H9 (cell line): ENCODE data around the gene FRYL. TPM values are rescaled to one million over a fixed set of nuclear protein-coding genes. Genes with fewer than 3 reads are reported as not detected.

Experiments
- DNase-seq: peaks from one replicate; pipeline ENCODE4 v3.0.0-alpha.2; 2017
- H2AFZ ChIP-seq: one replicate; pipeline ENCODE4 v1.6.1; 2013; ENCODE audit warnings: mild to moderate bottlenecking, low read length, control low read depth, moderate library complexity
- H2AK5ac ChIP-seq: 2 replicates; pipeline ENCODE4 v1.6.1; 2013; ENCODE audit warnings: low read length, control low read depth, mixed read lengths; ENCODE audit not compliant: insufficient read length
- H2BK120ac ChIP-seq: one replicate; pipeline ENCODE4 v1.6.1; 2013; ENCODE audit warnings: low read depth, mild to moderate bottlenecking, low read length, control low read depth, inconsistent platforms; ENCODE audit not compliant: poor library complexity, severe bottlenecking
- H2BK12ac ChIP-seq: 2 replicates; pipeline ENCODE4 v1.6.1; 2013; ENCODE audit warnings: low read length, control low read depth, mixed read lengths, low read depth; ENCODE audit not compliant: insufficient read length
- H2BK15ac ChIP-seq: 2 replicates; pipeline ENCODE4 v1.6.1; 2013; ENCODE audit warnings: low read depth, low read length, control low read depth
- H2BK20ac ChIP-seq: one replicate; pipeline ENCODE4 v1.6.1; 2013; ENCODE audit warnings: low read depth, mild to moderate bottlenecking, low read length, control low read depth, inconsistent platforms; ENCODE audit not compliant: poor library complexity, severe bottlenecking
- H2BK5ac ChIP-seq: 2 replicates; pipeline ENCODE4 v1.6.1; 2013; ENCODE audit warnings: low read length, control low read depth, mixed read lengths; ENCODE audit not compliant: insufficient read length
- H3K14ac ChIP-seq: 2 replicates; pipeline ENCODE4 v1.6.1; 2013; ENCODE audit warnings: low read length, control low read depth; ENCODE audit not compliant: insufficient read depth
- H3K18ac ChIP-seq: 2 replicates; pipeline ENCODE4 v1.6.1; 2013; ENCODE audit warnings: low read depth, mild to moderate bottlenecking, mixed read lengths, low read length, control low read depth; ENCODE audit not compliant: insufficient read length
- H3K23ac ChIP-seq: 2 replicates; pipeline ENCODE4 v1.6.1; 2013; ENCODE audit warnings: low read length, control low read depth, mixed read lengths, low read depth; ENCODE audit not compliant: insufficient read length
- H3K23me2 ChIP-seq: 2 replicates; pipeline ENCODE4 v1.6.1; 2013; ENCODE audit warnings: low read depth, mild to moderate bottlenecking, mixed read lengths, low read length, control low read depth; ENCODE audit not compliant: insufficient read length, poor library complexity, severe bottlenecking
- H3K27ac ChIP-seq: 2 replicates; pipeline ENCODE4 v1.5.1; 2013; ENCODE audit warnings: low read length, control low read depth, mixed read lengths, low read depth; ENCODE audit not compliant: insufficient read length
- H3K27me3 ChIP-seq: 2 replicates; pipeline ENCODE4 v1.6.1; 2013; ENCODE audit warnings: low read length, control low read depth, inconsistent platforms; ENCODE audit not compliant: insufficient read depth
- H3K4ac ChIP-seq: 2 replicates; pipeline ENCODE4 v1.6.1; 2013; ENCODE audit warnings: low read depth, mild to moderate bottlenecking, control low read depth, inconsistent platforms, low read length, moderate library complexity
- H3K4me1 ChIP-seq: 2 replicates; pipeline ENCODE4 v1.6.1; 2013; ENCODE audit warnings: low read length, control low read depth, inconsistent platforms; ENCODE audit not compliant: insufficient read depth
- H3K4me2 ChIP-seq: 2 replicates; pipeline ENCODE4 v1.6.1; 2013; ENCODE audit warnings: low read length, control low read depth, mixed read lengths; ENCODE audit not compliant: insufficient read length, insufficient read depth
- H3K56ac ChIP-seq: 2 replicates; pipeline ENCODE4 v1.6.1; 2013; ENCODE audit warnings: low read depth, mild to moderate bottlenecking, mixed read lengths, low read length, control low read depth; ENCODE audit not compliant: insufficient read length
- H3K79me1 ChIP-seq: 2 replicates; pipeline ENCODE4 v1.6.1; 2013; ENCODE audit warnings: low read depth, mild to moderate bottlenecking, moderate library complexity, low read length, control low read depth, inconsistent platforms; ENCODE audit not compliant: insufficient read depth, poor library complexity, severe bottlenecking
- H3K79me2 ChIP-seq: 2 replicates; pipeline ENCODE4 v1.6.1; 2013; ENCODE audit warnings: low read length, control low read depth, inconsistent platforms; ENCODE audit not compliant: insufficient read depth
- H3K9ac ChIP-seq: 2 replicates; pipeline ENCODE4 v1.6.1; 2013; ENCODE audit warnings: low read length, control low read depth, mixed read lengths; ENCODE audit not compliant: insufficient read length; ENCODE audit errors: extremely low read depth
- H3K9me3 ChIP-seq: one replicate; pipeline ENCODE4 v1.6.1; 2013; ENCODE audit warnings: low read depth, low read length, inconsistent platforms; ENCODE audit not compliant: control insufficient read depth
- H3T11ph ChIP-seq: one replicate; pipeline ENCODE4 v1.6.1; 2013; ENCODE audit warnings: mild to moderate bottlenecking, low read length, control low read depth, inconsistent platforms
- H4K20me1 ChIP-seq: one replicate; pipeline ENCODE4 v1.6.1; 2013; ENCODE audit not compliant: control insufficient read depth, insufficient read length, insufficient read depth
- H4K5ac ChIP-seq: 2 replicates; pipeline ENCODE4 v1.6.1; 2013; ENCODE audit warnings: low read depth, mild to moderate bottlenecking, mixed read lengths, low read length, control low read depth; ENCODE audit not compliant: insufficient read length
- H4K8ac ChIP-seq: replicated peaks from 2 replicates; pipeline ENCODE4 v1.6.1; 2013; ENCODE audit warnings: low read length, control low read depth, mixed read lengths, low read depth; ENCODE audit not compliant: insufficient read length
- H4K91ac ChIP-seq: 2 replicates; pipeline ENCODE4 v1.6.1; 2013; ENCODE audit warnings: low read depth, mild to moderate bottlenecking, moderate library complexity, mixed read lengths, low read length, control low read depth; ENCODE audit not compliant: insufficient read length
- H3K27ac Mint-ChIP-seq, 3 experiments: 2 replicates in 2 of 3; 3 replicates in 1 of 3; pipeline ENCODE4 v1.8.0; 2020 to 2021; ENCODE audit warnings: mixed read lengths in 3 of 3, mild to moderate bottlenecking in 1 of 3, moderate library complexity in 1 of 3
- H3K27me3 Mint-ChIP-seq: 2 replicates; pipeline ENCODE4 v1.8.0; 2021; ENCODE audit warnings: low read depth, mild to moderate bottlenecking, moderate library complexity, mixed read lengths
- H3K36me3 Mint-ChIP-seq, 3 experiments: 2 replicates in 2 of 3; 3 replicates in 1 of 3; pipeline ENCODE4 v1.8.0; 2020 to 2021; ENCODE audit warnings: low read depth in 3 of 3, mixed read lengths in 3 of 3; ENCODE audit not compliant: insufficient read depth in 1 of 3
- H3K4me1 Mint-ChIP-seq, 2 experiments: 2 replicates each; pipeline ENCODE4 v1.8.0; 2020; ENCODE audit warnings: mixed read lengths in 2 of 2
- H3K4me3 Mint-ChIP-seq, 2 experiments: 2 replicates in 1 of 2; 3 replicates in 1 of 2; pipeline ENCODE4 v1.8.0; 2020 to 2021; ENCODE audit warnings: mild to moderate bottlenecking in 2 of 2, mixed read lengths in 2 of 2, moderate library complexity in 1 of 2
- H3K9me3 Mint-ChIP-seq, 2 experiments: 2 replicates in 1 of 2; 3 replicates in 1 of 2; pipeline ENCODE4 v1.8.0; 2020; ENCODE audit warnings: mild to moderate bottlenecking in 2 of 2, mixed read lengths in 2 of 2, moderate library complexity in 1 of 2
- WGBS: extraction: QIAGEN DNeasy Blood & Tissue Kit; methylation state at CpG from one replicate; pipeline ENCODE4 v1.1.7; 2013; ENCODE audit warnings: missing lambda C conversion rate, low lambda C conversion rate, mixed read lengths; ENCODE audit not compliant: insufficient read length; ENCODE audit errors: extremely low coverage; 5-methylcytosine and 5-hydroxymethylcytosine counted together
- total RNA-seq: library from RNA; stranded (reverse); gene quantifications from 2 replicates; pipeline ENCODE4 v1.2.1, GENCODE V29; 2021
- TF ChIP-seq, protein P1 (sequence below): fragments of 200-600 bp; sonication (generic); conservative IDR thresholded peaks from 3 replicates; pipeline ENCODE4 v1.8.0; 2021; ENCODE audit warnings: antibody characterized with exemption, mild to moderate bottlenecking

The FRYL gene
- total RNA-seq, 1 experiment from 2014 or later = 31.5 TPM

DNA sequence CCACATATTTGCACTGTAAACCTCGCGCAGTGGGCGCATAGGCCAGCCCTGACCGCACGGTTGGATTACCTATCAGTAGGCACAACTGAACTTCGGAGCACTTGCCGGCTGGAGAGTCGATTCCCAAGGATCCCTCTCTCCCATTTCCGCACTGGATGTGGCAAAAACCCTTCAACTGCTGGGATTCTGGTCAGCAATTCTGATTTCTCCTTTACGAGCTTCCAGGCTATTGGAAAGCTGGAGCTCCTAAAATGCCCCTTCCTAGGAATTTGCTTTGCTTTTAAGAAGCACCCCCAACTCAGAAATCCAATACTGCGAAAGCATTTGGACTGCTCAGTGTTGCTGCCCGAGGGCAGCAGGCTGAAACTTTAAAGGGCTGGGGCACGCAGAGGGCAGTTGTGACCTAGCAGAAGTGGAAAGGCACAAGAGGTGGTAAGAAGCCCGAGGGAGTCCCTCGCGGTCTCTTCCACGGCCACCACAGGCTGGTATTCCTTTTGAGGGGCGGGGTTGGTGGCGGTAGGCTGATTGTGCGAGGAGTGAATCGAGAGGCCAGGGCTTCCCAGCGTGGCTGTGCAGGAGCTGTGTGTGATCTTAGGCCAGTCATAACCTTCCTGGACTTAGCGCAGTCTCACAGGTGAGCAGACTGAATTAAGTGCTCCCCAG lies 288.4 kb downstream of the FRYL start:
- Histone ChIP-seq H3K9ac (no peak overlapping the region), H4K8ac (no peak overlapping the region), H3K56ac (no peak overlapping the region), H3K79me2 (no peaks in the 10 kb centered on the region), H3K18ac (no peak overlapping the region), H3K79me1 (no peaks in the 10 kb centered on the region), H4K91ac (no peak overlapping the region), H3K27me3 (peaks cover 11% of the 10 kb centered on the region; the same call in 1 of the 2 replicates), H3K4ac (no peak overlapping the region), H2BK5ac (no peak overlapping the region), H3K4me1 (no peaks in the 10 kb centered on the region), H3K27ac (no peak overlapping the region), H3K9me3 (no peaks in the 10 kb centered on the region), H2BK120ac (no peak overlapping the region), H2BK15ac (no peak overlapping the region), H2BK12ac (no peak overlapping the region), H3T11ph (no peak overlapping the region), H3K14ac (no peak overlapping the region), H3K4me2 (peak overlapping the region; percentile 0), H3K23ac (no peak overlapping the region), H2BK20ac (no peak overlapping the region), H2AK5ac (no peak overlapping the region), H4K5ac (no peak overlapping the region), H3K23me2 (peaks cover 5% of the 10 kb centered on the region), H4K20me1 (no peaks in the 10 kb centered on the region), H2AFZ (no peak overlapping the region)
- Mint-ChIP-seq H3K4me1 (peaks cover 5 to 9% of the 10 kb centered on the region in 2 experiments), H3K27me3 (peaks cover 60% of the 10 kb centered on the region), H3K36me3 (no peaks in the 10 kb centered on the region), H3K9me3 (no peaks in the 10 kb centered on the region), H3K27ac (no peak overlapping the region), H3K4me3 (peak overlapping the region; percentile 7 to 25; a peak in 3 of 5 replicates)
- DNase-seq = peak; percentile 31
- TF ChIP-seq, protein P1, sequence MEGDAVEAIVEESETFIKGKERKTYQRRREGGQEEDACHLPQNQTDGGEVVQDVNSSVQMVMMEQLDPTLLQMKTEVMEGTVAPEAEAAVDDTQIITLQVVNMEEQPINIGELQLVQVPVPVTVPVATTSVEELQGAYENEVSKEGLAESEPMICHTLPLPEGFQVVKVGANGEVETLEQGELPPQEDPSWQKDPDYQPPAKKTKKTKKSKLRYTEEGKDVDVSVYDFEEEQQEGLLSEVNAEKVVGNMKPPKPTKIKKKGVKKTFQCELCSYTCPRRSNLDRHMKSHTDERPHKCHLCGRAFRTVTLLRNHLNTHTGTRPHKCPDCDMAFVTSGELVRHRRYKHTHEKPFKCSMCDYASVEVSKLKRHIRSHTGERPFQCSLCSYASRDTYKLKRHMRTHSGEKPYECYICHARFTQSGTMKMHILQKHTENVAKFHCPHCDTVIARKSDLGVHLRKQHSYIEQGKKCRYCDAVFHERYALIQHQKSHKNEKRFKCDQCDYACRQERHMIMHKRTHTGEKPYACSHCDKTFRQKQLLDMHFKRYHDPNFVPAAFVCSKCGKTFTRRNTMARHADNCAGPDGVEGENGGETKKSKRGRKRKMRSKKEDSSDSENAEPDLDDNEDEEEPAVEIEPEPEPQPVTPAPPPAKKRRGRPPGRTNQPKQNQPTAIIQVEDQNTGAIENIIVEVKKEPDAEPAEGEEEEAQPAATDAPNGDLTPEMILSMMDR = no peak
- no CpG with 5 or more reads among the region's 23 CpGs for WGBS
